HG02763 (cell line): ENCODE results near the gene COX17.

Experiments
- ATAC-seq: cut with Tn5 transposase; IDR thresholded peaks from one replicate; pipeline ENCODE4 v1.9.1; 2021; ENCODE audit warnings: mild to moderate bottlenecking, moderate library complexity; ENCODE audit not compliant: unreplicated experiment

COX17 gene

GRCh38 chr3:119626196-119626595 lies 51.0 kb downstream of the COX17 start:
- no peak for ATAC-seq

GRCh38 chr3:119625451-119626153 lies 51.6 kb downstream of the COX17 start:
- no peak for ATAC-seq

GRCh38 chr3:119624002-119624720 lies 53.0 kb downstream of the COX17 start:
- no peak for ATAC-seq

- ATAC-seq, result no peak
These were observed 56.3 kb downstream of the COX17 start for GRCh38 chr3:119620899-119621298.
